ENCODE data around the gene DUSP14.

- TF ChIP-seq POLR2AphosphoS5 (IDR thresholded peaks at IDR 0.05; ENCODE audit: low read depth, low read length) (no peak), POLR2A (IDR thresholded peaks at IDR 0.05; ENCODE audit: low read depth, low read length) (no peak), SPI1 (IDR thresholded peaks at IDR 0.05; ENCODE audit: low read depth, low read length) (no peak), TAF1 (IDR thresholded peaks at IDR 0.05; ENCODE audit: low read depth, low read length) (no peak), PAX5 (IDR thresholded peaks at IDR 0.05; ENCODE audit: insufficient read depth, low read length, severe bottlenecking) (no peak)
Observed at GRCh38 chr17:37494401-37494831, 4.7 kb downstream of the DUSP14 start.
